Adrenal gland (tissue), 12 donors: ENCODE results near the gene RBM11. TPM values are rescaled to one million over a fixed set of nuclear protein-coding genes. Genes with fewer than 3 reads are reported as not detected.

Experiments used
- DNase-seq, 7 donors: peaks; one replicate each; pipeline ENCODE4 v3.0.0-alpha.2; 2019 to 2020
- H3K27ac ChIP-seq, 5 donors: fragments of 200-600 bp; sonication (generic) in 4 of 5; 1 replicate in 3 of 5; 2 replicates in 2 of 5; pipeline versions ENCODE4 v1.5.1 to v1.8.0; 2016 to 2020; ENCODE audit warnings: mild to moderate bottlenecking in 1 of 5
- H3K27me3 ChIP-seq: fragments of 200-600 bp; 2 replicates; pipeline ENCODE4 v1.8.0; 2021
- H3K36me3 ChIP-seq, 2 donors: fragments of 200-600 bp; replicated peaks in 1 of 2; 1 replicate in 1 of 2; 2 replicates in 1 of 2; pipeline versions ENCODE4 v1.5.1 to v1.8.0; 2018 to 2022
- H3K4me1 ChIP-seq, 2 donors: fragments of 200-600 bp; replicated peaks in 1 of 2; 1 replicate in 1 of 2; 2 replicates in 1 of 2; pipeline versions ENCODE4 v1.5.1 to v1.8.0; 2018 to 2021
- H3K4me3 ChIP-seq, 4 donors: fragments of 200-600 bp; sonication (generic) in 3 of 4; one replicate each; pipeline ENCODE4 v1.5.1; 2016 to 2018
- H3K9me3 ChIP-seq, 3 donors: fragments of 200-600 bp; sonication (generic) in 1 of 3; replicated peaks in 1 of 3; 1 replicate in 2 of 3; 2 replicates in 1 of 3; pipeline versions ENCODE4 v1.5.1 to v1.8.0; 2016 to 2021
- CTCF ChIP-seq, 6 experiments: fragments of 450-650 bp in 4 of 6; fragments of 200-600 bp in 2 of 6; sonication (generic) in 1 of 6; IDR thresholded peaks; 1 replicate in 5 of 6; 2 replicates in 1 of 6; pipeline versions ENCODE4 v1.5.1 to v1.8.0; 2016 to 2021; ENCODE audit warnings: antibody characterized with exemption in 6 of 6, mild to moderate bottlenecking in 2 of 6, moderate library complexity in 1 of 6
- POLR2A ChIP-seq, 2 donors: fragments of 450-650 bp; IDR thresholded peaks; one replicate each; pipeline ENCODE4 v1.6.1; 2017; ENCODE audit warnings: antibody characterized with exemption in 2 of 2, mild to moderate bottlenecking in 2 of 2, moderate library complexity in 1 of 2
- WGBS, 4 donors: extraction: QIAGEN DNeasy Blood & Tissue Kit in 2 of 4; methylation state at CpG; one replicate each; pipeline versions ENCODE4 v1.1.5 to v1.1.7; 2013 to 2017; 5-methylcytosine and 5-hydroxymethylcytosine counted together
- intact Hi-C, 2 donors: fragments of 100-400 bp; cut with DNase I; formaldehyde crosslinking; loops; one replicate each; pipeline versions ENCODE4 v1.14.1 to v1.15.0; 2022 to 2023
- polyA plus RNA-seq, 3 donors: library from polyadenylated mRNA; stranded (reverse); fragments of 200-250 nt in 2 of 3; fragments of 350-450 nt in 1 of 3; fragmentation: Illumina TruSeq in 1 of 3; extraction: RNeasy Lipid Tissue Mini Kit (QIAGEN cat#74804) in 1 of 3; gene quantifications; one replicate each; pipeline ENCODE4 v1.2.3, GENCODE V29; 2013 to 2014
- total RNA-seq, 9 donors: library from RNA; depleted of rRNA in 4 of 9; stranded (reverse); fragments of >200 nt in 4 of 9; fragments of 120-200 nt in 1 of 9; fragmentation: NEBNext Ultra II Directional in 1 of 9; extraction: Animal tissue kit (Norgen Biotek cat#: 25700) in 1 of 9; gene quantifications; one replicate each; pipeline versions ENCODE4 v1.1.0 to v1.2.4, GENCODE V29; 2013 to 2023
- donor health status: healthy with polysubstance abuse.
- donor health status: Bipolar disorder and iron deficiency.
- donor health status: DM: yes; HTN: yes; CAD: no.
- donor health status: DM: no; HTN: no; CAD: no.
- donor health status: DM: no; HTN: no; CAD: no.
- donor health status: DM: yes; HTN: yes; CAD: no.

RBM11 gene
- total and polyA plus RNA-seq, 12 donors = 0.84 to 53.7 (median 4.1) TPM

- DNase-seq = no peak
- no peaks in the 10 kb centered on the region for H3K9me3 ChIP-seq
- 25 to 33% (median 30%) methylated on average over 1 of the region's 1 CpG for WGBS, 4 donors
- H3K27me3 ChIP-seq = peaks cover 6% of the 10 kb centered on the region
- no peak overlapping the region for H3K4me3 ChIP-seq
- no peaks in the 10 kb centered on the region for H3K36me3 ChIP-seq
- H3K27ac ChIP-seq = no peak overlapping the region
- TF ChIP-seq CTCF (IDR thresholded peaks at IDR 0.05) (no peak), POLR2A (IDR thresholded peaks at IDR 0.05) (no peak)
- H3K4me1 ChIP-seq = no peaks in the 10 kb centered on the region
- intact Hi-C loops = no loop called here
These were observed 44.3 kb downstream of the RBM11 start for GRCh38 chr21:14260174-14260764.

- intact Hi-C loops = no loop called here
- no peak for DNase-seq
- Histone ChIP-seq H3K9me3 (no peaks in the 10 kb centered on the region), H3K27me3 (peaks cover 6% of the 10 kb centered on the region), H3K4me3 (no peak overlapping the region), H3K4me1 (no peaks in the 10 kb centered on the region), H3K27ac (no peak overlapping the region), H3K36me3 (no peaks in the 10 kb centered on the region)
- 0 to 91% (median 49%) methylated on average over 1 of the region's 1 CpG for WGBS, 4 donors
- TF ChIP-seq POLR2A (IDR thresholded peaks at IDR 0.05) (no peak), CTCF (IDR thresholded peaks at IDR 0.05) (no peak)
These were observed 46.1 kb downstream of the RBM11 start for GRCh38 chr21:14262039-14262438.

- intact Hi-C loops = no loop called here
- WGBS, 4 donors = 25 to 42% (median 36%) methylated on average over 1 of the region's 1 CpG
- H3K36me3 ChIP-seq = no peaks in the 10 kb centered on the region
- H3K27me3 ChIP-seq = peaks cover 3% of the 10 kb centered on the region
- TF ChIP-seq POLR2A (IDR thresholded peaks at IDR 0.05) (no peak), CTCF (IDR thresholded peaks at IDR 0.05) (no peak)
- H3K4me3 ChIP-seq = no peak overlapping the region
- no peaks in the 10 kb centered on the region for H3K9me3 ChIP-seq
- no peak overlapping the region for H3K27ac ChIP-seq
- DNase-seq = no peak
- H3K4me1 ChIP-seq = no peaks in the 10 kb centered on the region
These were observed 47.9 kb downstream of the RBM11 start for GRCh38 chr21:14263879-14264278.

GRCh38 chr21:14265023-14265422, 49.1 kb downstream of the RBM11 start:
- no peaks in the 10 kb centered on the region for H3K4me1 ChIP-seq
- no peak overlapping the region for H3K4me3 ChIP-seq
- no peak for TF ChIP-seq POLR2A (IDR thresholded peaks at IDR 0.05)
- TF ChIP-seq CTCF (IDR thresholded peaks at IDR 0.05) = no peak
- no peaks in the 10 kb centered on the region for H3K9me3 ChIP-seq
- intact Hi-C loops = no loop called here
- H3K36me3 ChIP-seq = no peaks in the 10 kb centered on the region
- DNase-seq = no peak
- 75 to 91% (median 86%) methylated on average over 2 of the region's 2 CpGs for WGBS, 4 donors
- H3K27ac ChIP-seq = no peak overlapping the region
- no peaks in the 10 kb centered on the region for H3K27me3 ChIP-seq
